DND-41 (cell line): Measurements from ENCODE around the gene PRRC2B.

Experiments used
- ATAC-seq: fragments of 200-7000 bp; cut with Tn5 transposase; 3 replicates; pipeline ENCODE4 v1.9.1; 2021; ENCODE audit warnings: low read depth; ENCODE audit not compliant: insufficient read depth
- DNase-seq: peaks from one replicate; pipeline ENCODE4 v3.0.0-alpha.2; 2020
- H2AFZ ChIP-seq: 2 replicates; pipeline ENCODE4 v1.6.0; 2012; ENCODE audit warnings: low read depth, low read length
- H3K27ac ChIP-seq: 2 replicates; pipeline ENCODE4 v1.5.1; 2012; ENCODE audit warnings: low read length, inconsistent platforms
- H3K27me3 ChIP-seq: fragments of 200-600 bp; sonication (generic); 2 replicates; pipeline ENCODE4 v1.6.0; 2012; ENCODE audit warnings: low read length, mild to moderate bottlenecking, inconsistent platforms; ENCODE audit not compliant: insufficient read depth, poor library complexity
- H3K36me3 ChIP-seq: 2 replicates; pipeline ENCODE4 v1.5.1; 2012; ENCODE audit warnings: low read length, inconsistent platforms; ENCODE audit not compliant: insufficient read depth
- H3K4me1 ChIP-seq: 2 replicates; pipeline ENCODE4 v1.5.1; 2012; ENCODE audit warnings: mild to moderate bottlenecking, low read length; ENCODE audit not compliant: insufficient read depth
- H3K4me2 ChIP-seq: 2 replicates; pipeline ENCODE4 v1.6.0; 2012; ENCODE audit warnings: mild to moderate bottlenecking, moderate library complexity, low read length, inconsistent platforms; ENCODE audit not compliant: insufficient read depth
- H3K4me3 ChIP-seq, 2 experiments: fragments of 200-600 bp in 1 of 2; shearing (Covaris generic) in 1 of 2; 2 replicates each; pipeline ENCODE4 v1.5.1; 2012 to 2016; ENCODE audit warnings: inconsistent platforms in 2 of 2, low read length in 2 of 2, mild to moderate bottlenecking in 2 of 2, low read depth in 1 of 2, moderate library complexity in 1 of 2
- H3K79me2 ChIP-seq: 2 replicates; pipeline ENCODE4 v1.6.0; 2012; ENCODE audit warnings: low read length, inconsistent platforms; ENCODE audit not compliant: insufficient read depth
- H3K9ac ChIP-seq: 2 replicates; pipeline ENCODE4 v1.6.0; 2012; ENCODE audit warnings: low read depth, mild to moderate bottlenecking, inconsistent platforms, low read length, moderate library complexity
- H3K9me3 ChIP-seq: 2 replicates; pipeline ENCODE4 v1.5.1; 2012; ENCODE audit warnings: low read length, moderate library complexity, mild to moderate bottlenecking, inconsistent platforms; ENCODE audit not compliant: insufficient read depth, severe bottlenecking
- H4K20me1 ChIP-seq: 2 replicates; pipeline ENCODE4 v1.6.0; 2012; ENCODE audit warnings: low read length; ENCODE audit not compliant: insufficient read depth
- CTCF ChIP-seq: IDR thresholded peaks from 2 replicates; pipeline ENCODE4 v1.5.1; 2012; ENCODE audit warnings: borderline replicate concordance, low read length, moderate library complexity, mild to moderate bottlenecking; ENCODE audit not compliant: poor library complexity, severe bottlenecking; ENCODE audit errors: extremely low read depth
- EZH2 ChIP-seq: IDR thresholded peaks from 3 replicates; pipeline ENCODE4 v1.6.1; 2012; ENCODE audit warnings: borderline replicate concordance, low read depth, mild to moderate bottlenecking, moderate library complexity, low read length, inconsistent platforms; ENCODE audit not compliant: severe bottlenecking

The PRRC2B gene

GRCh38 chr9:131523086-131523388 is 129.2 kb downstream of the PRRC2B start:
- no peaks in the 10 kb centered on the region for H3K79me2 ChIP-seq
- H3K4me3 ChIP-seq: no peak overlapping the region
- H3K36me3 ChIP-seq: peaks cover 92% of the 10 kb centered on the region

GRCh38 chr9:131523451-131524435 is 129.9 kb downstream of the PRRC2B start:
- ATAC-seq: peak; percentile 21; the same call in 1 of the 3 replicates

More at GRCh38 chr9:131523086-131523388, 129.2 kb downstream of the PRRC2B start:
- Histone ChIP-seq H4K20me1 (peaks cover 7% of the 10 kb centered on the region; the same call in 1 of the 2 replicates), H3K27ac (no peak overlapping the region), H3K27me3 (no peaks in the 10 kb centered on the region), H3K9ac (no peak overlapping the region), H3K4me2 (no peak overlapping the region), H3K9me3 (no peaks in the 10 kb centered on the region), H3K4me1 (no peaks in the 10 kb centered on the region), H2AFZ (no peak overlapping the region)
- DNase-seq (no peak), ATAC-seq (peak; percentile 13; the same call in 1 of the 3 replicates)
- TF ChIP-seq EZH2 (no peak), CTCF (no peak)

GRCh38 chr9:131524665-131525315 is 130.9 kb downstream of the PRRC2B start:
- H3K79me2 ChIP-seq: peaks cover 13% of the 10 kb centered on the region
- no peak overlapping the region for H3K4me2 ChIP-seq
- H2AFZ ChIP-seq: no peak overlapping the region
- DNase-seq (no peak), ATAC-seq (no peak)
- no peak for TF ChIP-seq CTCF
- no peak for TF ChIP-seq EZH2
- peaks cover 18% of the 10 kb centered on the region; the same call in 1 of the 2 replicates for H4K20me1 ChIP-seq
- H3K4me3 ChIP-seq: no peak overlapping the region
- H3K9ac ChIP-seq: no peak overlapping the region
- no peak overlapping the region for H3K27ac ChIP-seq
- peaks cover 92% of the 10 kb centered on the region for H3K36me3 ChIP-seq
- no peaks in the 10 kb centered on the region for H3K9me3 ChIP-seq
- peaks cover 8% of the 10 kb centered on the region for H3K4me1 ChIP-seq
- no peaks in the 10 kb centered on the region for H3K27me3 ChIP-seq

More at GRCh38 chr9:131523451-131524435, 129.9 kb downstream of the PRRC2B start:
- H3K36me3 ChIP-seq: peaks cover 92% of the 10 kb centered on the region
- H3K4me1 ChIP-seq: no peaks in the 10 kb centered on the region
- peaks cover 7% of the 10 kb centered on the region; the same call in 1 of the 2 replicates for H4K20me1 ChIP-seq
- H3K79me2 ChIP-seq: peaks cover 2% of the 10 kb centered on the region; the same call in 1 of the 2 replicates
- H3K27ac ChIP-seq: no peak overlapping the region
- H3K9me3 ChIP-seq: no peaks in the 10 kb centered on the region
- no peak overlapping the region for H3K4me2 ChIP-seq
- no peak overlapping the region for H3K4me3 ChIP-seq
- no peak for DNase-seq
- TF ChIP-seq CTCF (no peak), EZH2 (no peak)
- no peak overlapping the region for H2AFZ ChIP-seq
- no peak overlapping the region for H3K9ac ChIP-seq
- H3K27me3 ChIP-seq: no peaks in the 10 kb centered on the region
